ENCODE measurements around the gene BMP7. TPM values are rescaled to one million over a fixed set of nuclear protein-coding genes. Genes with fewer than 3 reads are reported as not detected.
A peak's percentile ranks its signal among the peaks of the same experiment; 100 is the strongest.

The BMP7 gene
- total and polyA plus RNA-seq, 2 of the 13 experiments (the other 11 are each of a cell fraction or from before 2014, with no cell fraction given) = not detected

- 0 out of 2 replicates have a peak, but pooled peaks have one; percentile 12 for TF ChIP-seq ZNF644 (CRISPR knock-in tag; IDR thresholded peaks at IDR 0.05; ENCODE audit: low read depth)
- TF ChIP-seq MIER3 (CRISPR knock-in tag; IDR thresholded peaks at IDR 0.05; ENCODE audit: borderline replicate concordance) = no peak
- 0 out of 2 replicates have a peak, but pooled peaks have one; percentile 23 for TF ChIP-seq SP2 (CRISPR knock-in tag; IDR thresholded peaks at IDR 0.05)
- 0 out of 2 replicates have a peak, but pooled peaks have one; percentile 24 for TF ChIP-seq ZNF598 (CRISPR knock-in tag; IDR thresholded peaks at IDR 0.05; ENCODE audit: borderline replicate concordance)
- TF ChIP-seq MYPOP (CRISPR knock-in tag; IDR thresholded peaks at IDR 0.05) = peak; percentile 47; the same call in 1 of the 2 replicates
- TF ChIP-seq BHLHE40 (IDR thresholded peaks at IDR 0.05; ENCODE audit: low read length) = no peak
- TF ChIP-seq ZNF350 (CRISPR knock-in tag; IDR thresholded peaks at IDR 0.05; ENCODE audit: borderline replicate concordance, low read depth) = 0 out of 2 replicates have a peak, but pooled peaks have one; percentile 21
- TF ChIP-seq SOX5 (CRISPR knock-in tag; IDR thresholded peaks at IDR 0.05; ENCODE audit: borderline replicate concordance) = 0 out of 2 replicates have a peak, but pooled peaks have one; percentile 7
- TF ChIP-seq ZBTB7A (CRISPR knock-in tag; IDR thresholded peaks at IDR 0.05) = no peak
- peak; percentile 50; the same call in 1 of the 2 replicates for TF ChIP-seq ZNF607 (CRISPR knock-in tag; IDR thresholded peaks at IDR 0.05; ENCODE audit: borderline replicate concordance)
- TF ChIP-seq IKZF4 (CRISPR knock-in tag; IDR thresholded peaks at IDR 0.05; ENCODE audit: borderline replicate concordance, low read depth, not compliant biosample characterization) = no peak
- no peak for TF ChIP-seq ZBTB20 (CRISPR knock-in tag; IDR thresholded peaks at IDR 0.05; ENCODE audit: borderline replicate concordance, low read depth)
- TF ChIP-seq TSC22D2 (CRISPR knock-in tag; IDR thresholded peaks at IDR 0.05; ENCODE audit: borderline replicate concordance) = no peak
- TF ChIP-seq, protein P1, sequence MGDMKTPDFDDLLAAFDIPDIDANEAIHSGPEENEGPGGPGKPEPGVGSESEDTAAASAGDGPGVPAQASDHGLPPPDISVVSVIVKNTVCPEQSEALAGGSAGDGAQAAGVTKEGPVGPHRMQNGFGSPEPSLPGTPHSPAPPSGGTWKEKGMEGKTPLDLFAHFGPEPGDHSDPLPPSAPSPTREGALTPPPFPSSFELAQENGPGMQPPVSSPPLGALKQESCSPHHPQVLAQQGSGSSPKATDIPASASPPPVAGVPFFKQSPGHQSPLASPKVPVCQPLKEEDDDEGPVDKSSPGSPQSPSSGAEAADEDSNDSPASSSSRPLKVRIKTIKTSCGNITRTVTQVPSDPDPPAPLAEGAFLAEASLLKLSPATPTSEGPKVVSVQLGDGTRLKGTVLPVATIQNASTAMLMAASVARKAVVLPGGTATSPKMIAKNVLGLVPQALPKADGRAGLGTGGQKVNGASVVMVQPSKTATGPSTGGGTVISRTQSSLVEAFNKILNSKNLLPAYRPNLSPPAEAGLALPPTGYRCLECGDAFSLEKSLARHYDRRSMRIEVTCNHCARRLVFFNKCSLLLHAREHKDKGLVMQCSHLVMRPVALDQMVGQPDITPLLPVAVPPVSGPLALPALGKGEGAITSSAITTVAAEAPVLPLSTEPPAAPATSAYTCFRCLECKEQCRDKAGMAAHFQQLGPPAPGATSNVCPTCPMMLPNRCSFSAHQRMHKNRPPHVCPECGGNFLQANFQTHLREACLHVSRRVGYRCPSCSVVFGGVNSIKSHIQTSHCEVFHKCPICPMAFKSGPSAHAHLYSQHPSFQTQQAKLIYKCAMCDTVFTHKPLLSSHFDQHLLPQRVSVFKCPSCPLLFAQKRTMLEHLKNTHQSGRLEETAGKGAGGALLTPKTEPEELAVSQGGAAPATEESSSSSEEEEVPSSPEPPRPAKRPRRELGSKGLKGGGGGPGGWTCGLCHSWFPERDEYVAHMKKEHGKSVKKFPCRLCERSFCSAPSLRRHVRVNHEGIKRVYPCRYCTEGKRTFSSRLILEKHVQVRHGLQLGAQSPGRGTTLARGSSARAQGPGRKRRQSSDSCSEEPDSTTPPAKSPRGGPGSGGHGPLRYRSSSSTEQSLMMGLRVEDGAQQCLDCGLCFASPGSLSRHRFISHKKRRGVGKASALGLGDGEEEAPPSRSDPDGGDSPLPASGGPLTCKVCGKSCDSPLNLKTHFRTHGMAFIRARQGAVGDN (CRISPR knock-in tag; IDR thresholded peaks at IDR 0.05) = 0 out of 2 replicates have a peak, but pooled peaks have one; percentile 12
- no peak for TF ChIP-seq NONO (IDR thresholded peaks at IDR 0.05)
- TF ChIP-seq NONO (CRISPR knock-in tag; conservative IDR thresholded peaks at IDR 0.05) = no peak
Observed at GRCh38 chr20:57210054-57210910, 56.2 kb downstream of the BMP7 start (continued).
